Measurements from ENCODE around the gene VPS18. TPM values are rescaled to one million over a fixed set of nuclear protein-coding genes. Genes with fewer than 3 reads are reported as not detected.

The VPS18 gene
- total RNA-seq, result 33.2 and 41.1 TPM in 2 replicates

GRCh38 chr15:40893733-40894680 lies at the start of gene VPS18:
Gene VPS18, plus strand, starts transcription at chr15:40894450. Its CDS starts 319 bp downstream, at chr15:40894769.

GRCh38 chr15:40873694-40874561 lies 20.3 kb upstream of the VPS18 start, which contains the start of gene RHOV:
Gene RHOV, minus strand, starts transcription at chr15:40874234. Its CDS starts 95 bp downstream, at chr15:40874139.

GRCh38 chr15:40928821-40929659 lies 34.8 kb downstream of the VPS18 start, which contains the start of gene DLL4:
Gene DLL4, plus strand, starts transcription at chr15:40929340. Its CDS starts 329 bp downstream, at chr15:40929669.

GRCh38 chr15:40952901-40953712 lies 58.9 kb downstream of the VPS18 start, which contains the start of gene CHAC1:
Gene CHAC1, plus strand, starts transcription at chr15:40953471. Its CDS starts 113 bp downstream, at chr15:40953584.

Other genes starting within 250 kb of the VPS18 start
- gene RAD51, start 199.3 kb upstream of the VPS18 start, total RNA-seq, result 2.7 and 2.8 TPM in 2 replicates
- gene RMDN3, start 139.2 kb upstream of the VPS18 start, total RNA-seq, result 16.6 and 23.5 TPM in 2 replicates
- gene GCHFR, start 130.4 kb upstream of the VPS18 start, total RNA-seq, result 4.3 and 11.7 TPM in 2 replicates
- under 0.01 and 0.11 TPM in 2 replicates for gene C15orf62, start 124.5 kb upstream of the VPS18 start, total RNA-seq
- 17.1 and 18.1 TPM in 2 replicates for gene ZFYVE19, start 87.4 kb upstream of the VPS18 start, total RNA-seq
- gene DNAJC17, start 87.0 kb upstream of the VPS18 start, total RNA-seq, result 21.2 and 26.0 TPM in 2 replicates
- gene PPP1R14D, start 65.7 kb upstream of the VPS18 start, total RNA-seq, result not detected in 2 replicates
- 0.33 and 0.34 TPM in 2 replicates for gene SPINT1, start 50.4 kb upstream of the VPS18 start, total RNA-seq
- under 0.01 TPM in 1 of 2 replicates, not detected in the other for gene RHOV, start 20.2 kb upstream of the VPS18 start, total RNA-seq
- 84.2 and 99.3 TPM in 2 replicates for gene DLL4, start 34.9 kb downstream of the VPS18 start, total RNA-seq
- gene CHAC1, start 59.0 kb downstream of the VPS18 start, total RNA-seq, result 0.76 and 1.3 TPM in 2 replicates
- 16.8 and 19.6 TPM in 2 replicates for gene INO80, start 221.8 kb downstream of the VPS18 start, total RNA-seq